Skin of body (tissue), 2 donors: ENCODE results near the gene DYRK4. TPM values are rescaled to one million over a fixed set of nuclear protein-coding genes. Genes with fewer than 3 reads are reported as not detected.

ENCODE experiments used
- DNase-seq: peaks from one replicate; lab custom pipeline; 2025; lab: John Stamatoyannopoulos, UW
- total RNA-seq: library from RNA; depleted of rRNA; stranded (reverse); fragments of >200 nt; gene quantifications from one replicate; pipeline ENCODE4 v1.2.3, GENCODE V29; 2014

DYRK4 gene
- total RNA-seq, 1 donor from 2014 or later, result 26.3 TPM

GRCh38 chr12:4563336-4563735, 1.3 kb downstream of the DYRK4 start:
- no peak for DNase-seq

GRCh38 chr12:4564818-4565217, 2.8 kb downstream of the DYRK4 start:
- DNase-seq, result no peak

GRCh38 chr12:4566474-4566873, 4.5 kb downstream of the DYRK4 start:
- DNase-seq, result no peak

- peak; percentile 5 for DNase-seq
These were observed 5.3 kb downstream of the DYRK4 start for GRCh38 chr12:4567073-4567881.

GRCh38 chr12:4569261-4569660, 7.3 kb downstream of the DYRK4 start:
- no peak for DNase-seq

GRCh38 chr12:4572680-4573079, 10.7 kb downstream of the DYRK4 start:
- DNase-seq, result no peak

- DNase-seq, result no peak
These were observed 17.5 kb downstream of the DYRK4 start for GRCh38 chr12:4579305-4580102.

- no peak for DNase-seq
These were observed 18.3 kb downstream of the DYRK4 start for GRCh38 chr12:4580281-4580688.

- no peak for DNase-seq
These were observed 22.3 kb downstream of the DYRK4 start for GRCh38 chr12:4584281-4584680.

- no peak for DNase-seq
These were observed 22.9 kb downstream of the DYRK4 start for GRCh38 chr12:4584896-4585295.

- no peak for DNase-seq
These were observed 24.5 kb downstream of the DYRK4 start for GRCh38 chr12:4586500-4586899.

GRCh38 chr12:4587108-4587507, 25.1 kb downstream of the DYRK4 start:
- DNase-seq, result no peak

- no peak for DNase-seq
These were observed 26.9 kb downstream of the DYRK4 start for GRCh38 chr12:4588916-4589315.

- no peak for DNase-seq
These were observed 27.9 kb downstream of the DYRK4 start for GRCh38 chr12:4589941-4590340.

- no peak for DNase-seq
These were observed 29.2 kb downstream of the DYRK4 start for GRCh38 chr12:4591180-4591687.

- DNase-seq, result no peak
These were observed 33.9 kb downstream of the DYRK4 start for GRCh38 chr12:4595881-4596280.

- DNase-seq, result no peak
These were observed 41.4 kb downstream of the DYRK4 start for GRCh38 chr12:4603421-4603820.

GRCh38 chr12:4603946-4604345, 41.9 kb downstream of the DYRK4 start:
- DNase-seq, result no peak

GRCh38 chr12:4604684-4605193, 42.7 kb downstream of the DYRK4 start:
- DNase-seq, result peak; percentile 22

- no peak for DNase-seq
These were observed 45.0 kb downstream of the DYRK4 start for GRCh38 chr12:4607056-4607455.

GRCh38 chr12:4609071-4609470, 47.1 kb downstream of the DYRK4 start:
- no peak for DNase-seq

- no peak for DNase-seq
These were observed 48.5 kb downstream of the DYRK4 start for GRCh38 chr12:4610481-4610880.
